GM19239 (cell line): ENCODE measurements around the gene HOXB8.
A peak's percentile ranks its signal among the peaks of the same experiment; 100 is the strongest.

Experiments used
- DNase-seq: peaks from one replicate; pipeline ENCODE4 v3.0.0; 2011; ENCODE audit warnings: low spot score; ENCODE audit not compliant: insufficient read length
- FAIRE-seq: peaks from 2 replicates; lab custom pipeline; 2011; peaks lifted over from hg19 to GRCh38; lab: Jason Lieb, UNC

Gene HOXB8

DNA sequence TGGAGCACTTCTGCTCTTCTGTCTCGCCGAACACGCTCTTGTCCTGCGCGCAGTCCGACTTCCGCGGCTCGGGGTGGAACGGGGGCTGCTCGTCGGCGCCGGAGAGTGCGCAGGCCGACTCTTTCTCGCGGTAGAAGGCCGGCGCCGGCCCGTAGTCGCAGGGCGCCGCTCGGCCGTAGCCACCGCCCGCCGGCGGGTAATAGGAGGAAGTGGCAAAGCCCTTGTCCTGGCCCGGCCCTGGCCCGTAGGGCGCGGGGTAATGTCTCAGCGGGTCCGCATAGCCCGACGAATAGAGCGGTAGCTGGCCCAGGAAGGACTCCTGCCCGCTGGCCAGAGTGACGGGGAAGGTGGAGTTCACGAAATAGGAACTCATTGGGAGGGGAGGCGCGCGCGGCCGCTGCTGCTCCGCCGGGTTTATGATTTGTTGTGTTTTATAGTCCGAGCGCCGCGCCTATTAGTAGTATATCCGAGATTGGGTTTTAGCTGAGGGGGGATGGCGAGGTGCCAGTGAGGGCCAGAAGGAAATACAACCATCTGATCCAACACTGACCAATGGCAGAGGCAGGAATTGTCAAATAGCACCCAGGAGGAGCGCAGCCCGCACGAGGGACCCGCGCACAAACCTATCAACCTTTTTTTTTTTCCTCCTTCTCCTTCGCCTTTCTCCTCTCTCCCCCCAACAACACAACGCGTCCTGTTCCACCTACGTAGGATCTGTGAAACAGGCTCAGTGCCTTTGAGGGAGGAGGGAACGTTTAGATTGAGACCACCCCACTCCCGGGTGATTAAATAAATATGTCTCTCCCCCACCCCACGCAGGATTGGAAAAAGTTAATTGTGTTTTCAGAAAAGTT, 17.1 kb downstream of the HOXB8 start:
- FAIRE-seq (peak; percentile 67), DNase-seq (no peak)

DNA sequence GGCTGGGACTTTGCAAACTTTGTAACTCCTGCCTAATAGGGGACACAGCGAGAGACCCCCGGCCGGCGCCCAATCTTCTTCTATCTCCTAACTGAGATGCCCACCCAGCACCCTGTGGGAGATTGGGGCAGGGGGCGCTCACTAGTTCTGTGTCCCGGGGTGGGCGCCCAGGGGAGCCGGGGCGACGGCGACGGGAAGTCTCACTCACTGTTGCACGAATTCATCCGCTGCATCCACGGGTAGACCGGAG, 17.6 kb downstream of the HOXB8 start:
- DNase-seq (no peak), FAIRE-seq (peak; percentile 72)

DNA sequence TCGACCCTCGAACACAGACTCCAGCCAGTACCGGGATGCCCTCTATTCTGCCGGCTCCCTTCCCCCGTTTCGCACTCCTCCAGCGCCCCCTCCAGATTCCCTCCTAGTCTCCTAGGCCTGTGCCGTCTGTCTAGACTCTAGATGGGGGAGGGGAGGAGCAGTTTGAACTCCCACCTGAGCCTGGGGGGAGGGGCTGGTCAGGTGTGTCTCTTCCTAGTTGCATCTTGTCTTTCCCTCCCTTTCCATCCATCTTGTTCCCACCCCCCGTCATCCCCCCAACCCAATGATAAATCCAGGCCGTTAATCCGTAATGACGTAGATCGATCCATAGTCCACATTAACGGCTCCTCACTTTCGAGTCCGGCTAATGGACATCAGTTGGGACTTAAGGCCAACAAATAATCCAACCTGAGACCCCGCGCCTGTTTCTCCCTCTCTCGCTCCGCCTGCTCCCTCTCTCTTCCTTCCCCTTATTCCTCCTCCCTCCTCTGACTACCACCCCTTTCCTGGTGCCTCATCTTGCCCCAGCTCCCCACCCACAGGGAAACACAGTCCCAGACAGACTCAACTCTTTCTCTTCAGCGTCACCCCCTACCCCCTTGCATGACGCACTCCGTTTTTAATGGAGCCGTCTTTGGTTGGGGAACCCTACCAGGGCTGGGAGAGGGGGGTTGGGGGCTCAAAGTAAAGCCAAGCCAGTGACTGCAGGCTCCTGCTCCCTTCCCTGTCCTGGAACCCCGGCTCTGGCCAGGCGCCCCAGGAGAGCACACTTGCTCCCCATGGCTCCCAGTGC, 18.2 kb downstream of the HOXB8 start:
- FAIRE-seq (no peak), DNase-seq (no peak)

DNA sequence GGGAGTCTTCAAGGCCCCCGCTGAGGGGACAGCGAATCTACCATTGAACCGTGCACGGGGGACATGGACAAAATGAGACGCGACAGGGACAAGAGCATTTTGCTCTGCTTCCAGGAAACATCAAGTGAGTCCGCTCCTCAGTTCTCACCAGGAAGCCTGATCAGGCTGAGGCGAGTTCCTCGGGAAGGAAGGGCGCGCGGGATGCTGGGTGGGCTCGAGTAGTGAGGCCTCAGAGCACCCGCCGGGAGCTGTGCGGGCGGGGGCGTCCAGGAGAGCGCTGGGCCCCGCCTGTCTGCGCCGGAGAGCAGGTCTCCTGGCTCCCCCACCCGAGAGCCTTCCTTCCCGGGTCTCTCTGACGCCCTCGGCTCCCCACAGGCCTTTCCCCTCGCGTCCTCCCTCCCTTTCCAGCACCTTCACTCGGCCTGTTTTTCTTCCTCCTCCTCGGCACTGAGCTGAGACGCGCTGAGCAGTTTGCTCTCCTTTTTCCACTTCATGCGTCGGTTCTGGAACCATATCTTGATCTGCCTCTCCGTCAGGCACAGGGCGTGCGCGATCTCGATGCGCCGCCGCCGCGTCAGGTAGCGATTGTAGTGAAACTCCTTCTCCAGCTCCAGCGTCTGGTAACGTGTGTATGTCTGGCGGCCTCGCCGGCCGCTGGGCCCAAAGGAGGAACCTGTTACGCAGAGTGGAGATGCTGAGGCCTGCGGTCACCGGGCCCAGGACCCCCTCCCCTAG, 18.9 kb downstream of the HOXB8 start:
- DNase-seq (no peak), FAIRE-seq (peak; percentile 83)

DNA sequence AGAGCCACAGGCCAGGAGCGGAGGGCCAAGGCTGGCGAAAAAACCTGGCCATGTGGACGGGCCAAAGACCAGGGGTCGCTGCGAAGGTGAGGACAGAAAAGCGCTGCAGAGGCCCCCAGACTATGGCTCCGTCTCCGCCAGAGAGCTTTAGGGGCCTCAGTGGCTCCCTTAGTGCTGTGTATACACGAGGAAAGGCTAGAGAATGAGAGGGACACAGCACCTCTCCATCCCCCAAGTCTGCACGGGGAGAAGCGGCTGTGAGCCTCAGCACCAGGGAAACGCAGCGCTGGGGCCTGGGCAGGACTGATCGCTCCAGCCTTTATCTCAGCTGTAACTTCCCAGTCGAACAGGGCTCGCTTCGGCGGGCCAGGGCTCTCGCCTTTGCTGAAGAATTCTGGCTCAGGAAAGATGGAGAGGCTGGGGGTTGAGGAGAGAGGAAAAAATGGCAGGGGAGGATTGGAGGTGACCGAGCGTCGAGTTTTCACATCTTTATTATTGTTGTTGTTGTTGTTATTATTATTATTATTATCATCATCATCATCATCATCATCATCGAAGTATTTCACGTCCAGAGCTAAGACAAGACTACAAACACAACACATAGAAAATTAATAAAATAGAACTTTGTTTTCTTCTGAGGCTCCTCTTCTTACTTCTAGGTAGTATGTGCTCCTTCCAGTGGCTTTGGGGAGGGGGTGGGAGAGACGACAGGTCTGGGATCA, 19.7 kb downstream of the HOXB8 start:
- no peak for FAIRE-seq
- DNase-seq: no peak

DNA sequence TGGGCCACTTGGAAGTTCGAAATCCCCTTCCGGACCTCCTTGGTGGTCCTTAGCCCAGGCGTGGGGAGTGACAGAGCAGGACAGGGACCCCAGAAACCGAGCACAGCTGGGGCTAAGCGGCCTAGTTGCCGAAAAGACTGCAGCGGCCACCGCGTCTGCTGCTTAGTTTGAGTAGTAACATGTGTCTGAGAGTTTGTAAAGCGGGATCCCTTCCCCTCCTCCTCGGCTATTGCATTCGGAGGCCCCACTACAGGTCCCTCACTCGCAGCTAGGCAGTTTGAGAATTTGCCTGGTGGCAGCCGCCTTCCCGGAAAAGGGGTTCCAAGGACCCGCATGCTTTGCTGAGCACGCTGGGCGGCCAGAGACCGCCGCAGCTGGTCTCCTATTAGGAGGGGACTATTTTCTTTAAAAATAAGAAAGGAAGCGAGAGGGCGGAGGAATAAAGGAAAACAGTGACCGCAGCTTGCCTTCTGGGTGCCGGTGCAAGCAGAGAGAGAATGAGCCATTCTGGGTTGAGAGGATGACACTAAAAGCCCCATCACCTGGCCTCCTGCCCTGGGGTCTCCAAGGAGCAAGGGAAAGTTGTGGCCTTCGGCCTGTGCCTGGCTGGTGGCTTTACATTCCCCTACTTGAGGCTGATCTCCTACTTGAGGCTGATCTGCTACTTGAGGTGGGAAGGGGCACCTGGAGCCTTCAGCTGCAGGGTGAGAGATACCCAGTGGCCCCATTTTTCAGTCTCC, 20.4 kb downstream of the HOXB8 start:
- FAIRE-seq (no peak), DNase-seq (no peak)

DNA sequence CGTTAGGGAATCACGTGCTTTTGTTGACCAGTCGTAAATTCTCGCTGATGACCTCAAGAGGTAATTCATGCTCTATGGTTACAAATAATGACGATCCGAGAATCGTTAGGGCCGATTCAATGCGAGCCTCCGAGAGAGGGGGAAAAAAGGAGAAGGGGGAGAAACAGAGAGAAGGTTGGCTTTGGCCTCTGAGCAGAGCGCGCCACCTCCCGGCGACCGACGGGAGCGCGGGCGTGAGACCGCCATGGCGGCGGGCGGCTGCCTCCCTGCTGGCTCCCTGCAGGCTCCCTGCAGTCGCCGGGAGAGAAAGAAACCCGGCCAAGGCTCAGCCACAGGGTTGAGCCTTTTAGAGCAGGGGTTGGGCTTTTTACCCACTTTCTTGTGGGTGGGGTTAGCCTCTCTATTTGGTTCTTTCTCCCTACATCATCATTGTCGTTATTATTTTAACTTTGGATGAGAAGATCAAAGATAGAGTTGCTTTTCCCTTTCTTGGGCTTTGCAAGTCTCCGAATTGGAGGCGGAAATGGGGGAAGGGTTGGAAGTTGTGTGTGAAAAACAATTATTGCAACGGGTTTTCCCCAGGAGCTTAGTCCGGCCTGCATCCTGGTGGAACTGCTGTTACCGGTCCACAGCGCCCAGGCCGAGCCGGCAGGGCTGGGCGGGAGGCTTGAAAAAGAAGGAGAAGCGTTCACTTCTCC, 21.1 kb downstream of the HOXB8 start:
- FAIRE-seq: peak; percentile 91

DNA sequence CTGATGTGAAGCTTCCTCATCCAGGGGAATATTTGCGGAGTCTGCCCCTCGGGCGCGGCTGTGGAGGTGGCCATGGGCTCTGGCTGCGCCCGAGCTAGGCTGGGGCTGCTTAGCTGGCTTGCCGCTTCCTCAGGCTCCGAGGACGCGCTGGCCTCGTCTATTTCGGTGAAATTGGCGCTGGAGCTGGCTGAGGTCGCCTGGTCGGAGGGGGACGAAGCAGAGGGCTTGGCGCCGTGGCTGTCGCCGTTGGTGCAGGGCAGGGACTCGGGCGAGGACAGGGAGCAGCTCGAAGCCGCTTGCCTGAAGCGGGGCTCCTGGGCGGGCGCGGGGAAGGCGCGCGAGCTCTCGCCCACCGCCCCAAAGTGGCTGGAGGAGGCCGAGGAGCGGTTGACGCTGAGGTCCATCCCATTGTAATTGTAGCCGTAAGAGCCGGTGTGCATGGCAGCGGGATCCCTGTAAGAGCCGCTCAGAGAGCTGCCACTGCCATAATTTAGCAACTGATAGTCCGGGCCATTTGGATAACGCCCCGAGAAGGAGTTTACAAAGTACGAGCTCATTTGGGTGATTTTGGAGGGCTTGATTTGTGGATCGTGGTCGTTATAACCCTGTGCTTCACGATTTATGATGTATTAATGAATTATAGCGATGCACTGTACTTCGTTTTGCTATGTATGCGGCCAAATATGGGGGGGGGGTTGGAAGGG, 21.8 kb downstream of the HOXB8 start, which contains the start of gene HOXB5:
Gene HOXB5, minus strand, starts transcription at position 654 of the 704 bp plus-strand sequence. Its CDS starts 97 bp downstream, at position 557.
- DNase-seq: no peak
- peak; percentile 78 for FAIRE-seq

More for the DNA sequence above, 21.1 kb downstream of the HOXB8 start:
- DNase-seq: peak; percentile 86

DNA sequence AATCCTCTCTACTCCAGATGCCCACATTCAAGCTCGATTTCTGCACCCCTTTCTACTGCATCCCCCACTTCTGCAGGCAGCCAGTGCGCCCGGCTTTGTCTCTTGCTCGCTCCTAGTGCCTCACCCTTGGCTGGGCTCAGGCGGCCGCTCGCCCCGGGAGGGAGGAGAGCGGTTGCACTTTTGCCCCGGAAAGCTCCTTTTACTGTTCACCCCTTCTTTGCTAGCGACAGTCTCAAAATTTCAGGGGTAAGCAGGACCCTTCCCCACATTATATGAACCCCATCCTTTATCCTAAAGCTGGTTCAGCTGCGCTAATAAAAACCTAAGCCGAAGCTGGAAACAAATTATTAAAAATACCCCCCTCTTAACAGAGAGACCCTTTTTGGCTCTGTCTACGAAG, 22.5 kb downstream of the HOXB8 start:
- peak; percentile 87 for FAIRE-seq
- no peak for DNase-seq

DNA sequence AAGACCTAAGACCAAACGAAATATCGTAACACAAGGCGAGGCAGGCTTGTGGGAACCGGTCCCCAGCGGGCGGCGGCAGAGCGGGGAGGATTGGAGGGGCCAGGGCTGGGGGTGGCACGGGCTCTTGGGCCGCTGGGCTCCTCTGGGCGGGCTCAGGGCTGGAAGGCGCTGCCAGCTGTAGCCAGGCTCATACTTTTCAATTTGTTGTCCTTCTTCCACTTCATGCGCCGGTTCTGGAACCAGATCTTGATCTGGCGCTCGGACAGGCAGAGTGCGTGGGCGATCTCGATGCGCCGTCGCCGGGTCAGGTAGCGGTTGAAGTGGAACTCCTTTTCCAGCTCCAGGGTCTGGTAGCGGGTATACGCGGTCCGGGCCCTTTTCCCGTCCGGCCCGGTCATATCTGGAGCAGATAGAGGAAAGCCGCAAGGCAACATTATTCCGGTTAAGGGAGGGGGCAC, 23.0 kb downstream of the HOXB8 start:
- FAIRE-seq (no peak), DNase-seq (no peak)

DNA sequence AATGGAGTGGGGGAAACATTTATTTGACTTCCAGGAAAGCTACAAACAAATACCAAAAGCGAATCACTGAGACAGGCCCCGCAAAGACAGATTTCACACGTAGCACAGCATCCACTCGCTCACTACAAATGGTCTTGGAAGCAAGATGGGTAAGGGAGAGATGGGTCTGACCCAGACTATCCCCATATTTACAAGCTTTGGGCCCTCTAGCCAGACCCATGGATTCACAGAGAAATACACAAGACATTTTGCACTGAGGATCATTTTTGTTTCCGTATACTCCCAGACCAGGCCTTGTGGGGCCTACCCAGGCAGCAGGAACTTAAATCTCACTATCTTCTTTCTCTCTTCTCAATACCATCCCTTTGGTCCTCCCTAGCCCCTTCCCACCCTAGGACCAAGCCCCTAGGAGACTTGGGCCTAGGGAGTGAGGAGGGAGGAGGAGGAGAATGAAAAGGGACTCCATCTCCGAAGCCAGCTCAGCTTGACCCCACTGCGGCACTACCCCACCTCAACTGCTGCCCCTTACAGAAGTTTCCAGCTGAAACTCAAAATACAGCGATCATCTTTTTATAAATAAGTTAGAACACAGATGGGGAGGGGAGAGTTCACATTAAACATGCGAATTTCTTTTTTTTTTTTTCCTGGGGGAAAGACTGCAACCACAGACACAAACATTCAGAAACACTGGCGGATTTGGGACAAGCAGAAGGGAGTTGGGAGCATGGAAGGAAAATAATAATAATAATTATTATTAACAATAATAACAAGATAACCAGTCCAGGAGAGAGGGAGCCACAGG, 23.6 kb downstream of the HOXB8 start:
- peak; percentile 4 for FAIRE-seq
- DNase-seq: no peak

DNA sequence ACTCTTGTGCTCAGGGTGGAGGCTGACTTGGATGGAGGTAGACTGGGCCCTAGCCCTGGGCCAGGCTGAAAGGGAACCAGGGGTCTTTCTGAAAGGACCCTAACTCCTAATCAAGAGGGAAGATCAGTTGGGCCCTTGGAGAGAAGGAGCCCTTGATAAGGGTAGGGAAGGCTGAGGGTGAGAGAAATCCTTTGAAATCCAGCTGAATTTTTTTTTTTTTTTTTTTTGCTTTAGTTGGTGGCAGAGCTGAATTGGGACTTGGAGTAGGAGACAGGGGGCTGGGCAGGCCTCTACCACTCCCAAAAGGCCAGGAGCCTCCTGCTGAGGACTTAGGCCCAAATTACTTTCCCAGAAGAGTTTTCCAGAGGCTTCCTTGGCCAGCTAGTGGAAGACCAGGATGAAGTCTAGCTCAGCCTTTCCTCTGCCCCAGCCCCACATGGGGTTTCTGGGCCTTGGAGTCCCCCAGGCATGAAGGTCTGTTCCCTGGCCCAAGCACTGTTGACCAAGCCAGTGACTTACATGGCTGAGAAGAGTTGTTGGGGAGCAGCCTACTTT, 24.4 kb downstream of the HOXB8 start:
- no peak for DNase-seq
- no peak for FAIRE-seq

DNA sequence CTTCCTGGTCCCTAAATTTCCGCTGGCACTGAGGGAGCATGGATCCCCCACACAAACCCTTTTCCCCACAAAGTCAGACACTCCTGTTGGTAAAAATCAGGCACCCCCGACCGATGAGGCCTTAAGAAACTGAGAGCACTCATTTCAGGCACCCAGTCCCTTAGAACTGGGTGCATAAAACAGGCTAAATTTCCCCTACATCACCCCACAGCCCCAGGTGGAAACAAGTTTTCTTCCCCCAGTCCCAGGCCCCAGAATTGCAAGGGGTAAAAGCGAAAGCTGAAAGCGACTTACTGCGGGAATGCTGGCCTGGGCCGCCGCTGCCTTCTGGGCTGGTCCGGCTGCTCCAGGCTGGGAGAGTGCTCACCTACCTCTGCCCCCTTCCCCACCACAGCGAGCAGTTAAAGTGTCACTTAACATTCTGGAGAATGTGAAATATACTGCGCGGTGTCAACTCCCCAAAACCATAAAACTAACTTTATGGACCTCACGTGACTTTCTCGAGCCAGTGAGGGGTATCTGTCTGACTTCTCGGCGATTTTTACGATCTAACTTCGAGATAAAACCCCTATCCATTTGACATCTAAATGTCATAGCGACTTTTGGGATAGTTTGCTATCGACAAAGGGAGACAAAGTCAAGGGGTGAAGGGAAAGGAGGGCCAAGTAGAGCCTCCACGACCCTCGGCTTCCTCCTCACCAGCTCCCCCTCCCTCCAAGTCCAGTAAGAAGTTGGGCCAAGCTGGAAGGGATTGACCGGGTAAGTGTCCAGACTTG, 25.1 kb downstream of the HOXB8 start, which contains the start of gene HOXB3:
Gene HOXB3, minus strand, starts transcription at position 411 of the 776 bp plus-strand sequence. CDS start 37,767 bp downstream, outside the sequence.
- DNase-seq (no peak), FAIRE-seq (peak; percentile 59)

DNA sequence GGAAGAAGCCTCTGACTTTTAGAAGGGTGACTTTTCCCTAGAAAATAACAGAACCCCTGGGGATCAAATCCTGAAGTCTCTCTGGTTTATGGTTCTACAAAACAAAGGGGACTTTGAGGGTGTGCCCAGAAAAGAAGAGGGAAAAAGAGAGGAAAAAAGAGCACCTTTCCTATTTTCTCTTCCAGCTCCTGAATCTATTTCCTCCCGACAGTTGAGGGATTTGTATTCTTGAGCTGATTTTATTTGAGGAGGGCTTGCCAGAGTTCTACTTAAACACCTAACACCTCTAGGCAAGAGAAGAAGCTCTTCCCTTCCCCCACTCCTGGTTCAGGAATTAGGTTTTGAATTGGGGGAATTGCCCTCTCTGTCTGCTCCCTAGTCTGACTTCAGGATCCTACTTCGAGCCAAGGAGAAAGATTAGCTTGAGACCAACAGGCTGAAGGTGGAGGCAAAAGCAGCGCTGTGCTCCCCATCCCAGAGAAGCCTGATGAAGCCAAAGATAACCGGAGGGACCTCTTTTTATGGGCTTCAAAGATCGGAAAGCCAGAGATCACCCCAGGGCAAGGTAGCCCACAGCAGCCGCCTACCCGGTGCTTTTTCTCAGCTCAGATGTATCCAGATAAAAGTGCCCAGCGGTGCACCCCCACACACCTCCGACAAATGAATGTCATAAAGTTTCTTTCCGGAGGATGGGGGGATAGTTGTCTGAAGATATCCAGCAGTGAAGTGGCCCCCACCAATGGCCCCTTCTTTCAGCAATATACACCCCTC, 25.8 kb downstream of the HOXB8 start:
- FAIRE-seq (no peak), DNase-seq (no peak)

DNA sequence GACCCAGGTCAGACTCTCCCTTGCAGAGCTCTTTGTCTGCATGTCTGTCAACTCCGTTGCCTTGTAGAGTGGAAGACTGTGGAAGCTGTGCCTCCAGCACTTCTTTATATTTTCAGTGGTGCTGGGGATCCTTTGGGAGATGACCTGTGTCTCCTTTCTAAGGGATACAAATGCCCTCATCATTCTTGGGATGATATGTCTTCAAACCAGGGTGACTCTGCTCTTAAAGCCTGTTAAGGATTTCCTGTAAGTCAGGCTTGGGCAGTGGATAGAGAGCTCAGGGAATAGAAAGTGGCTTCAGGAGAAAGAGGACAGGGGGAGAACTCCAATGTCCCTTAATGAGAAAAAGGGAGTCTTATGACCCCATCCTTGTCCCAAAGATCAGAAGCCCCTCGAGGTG, 26.6 kb downstream of the HOXB8 start:
- FAIRE-seq: no peak

DNA sequence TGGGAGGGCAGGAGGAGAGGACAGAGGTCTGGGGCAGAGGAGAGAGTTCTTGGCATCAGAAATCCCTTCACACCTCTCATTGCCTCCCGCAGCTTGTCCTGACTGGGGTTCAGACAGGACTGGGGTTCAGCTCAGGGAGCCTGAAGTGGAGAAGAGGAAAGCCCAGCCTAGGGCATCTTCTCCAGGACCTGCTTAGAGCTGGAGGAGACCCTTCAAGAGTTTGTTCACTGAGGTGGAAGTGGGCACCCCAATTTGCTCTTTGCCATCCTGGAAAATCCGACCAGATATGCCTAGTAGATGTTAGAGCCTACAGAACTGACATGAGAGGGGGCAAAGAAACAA, 27.0 kb downstream of the HOXB8 start:
- FAIRE-seq (no peak), DNase-seq (no peak)

More for the DNA sequence above, 26.6 kb downstream of the HOXB8 start:
- DNase-seq: no peak
